Endothelial cell of umbilical vein (primary cell): Measurements from ENCODE around the gene SGCD. TPM values are rescaled to one million over a fixed set of nuclear protein-coding genes. Genes with fewer than 3 reads are reported as not detected.

Experiments
- BruUV-seq: library from RNA; stranded (reverse); fragments of 400-500 nt; replicated peaks from 2 replicates; lab custom pipeline; 2021; lab: Mats Ljungman, UMichigan
- CTCF ChIA-PET: fragments of 300-600, 350-600 bp; sonication (Branson Sonifier 250); formaldehyde crosslinking; loops from one replicate; lab custom pipeline; 2021; ENCODE audit warnings: antibody characterized with exemption, inconsistent platforms; lab: Charles Lee
- POLR2A ChIA-PET: fragments of 300-600, 350-600 bp; sonication (Branson Sonifier 250); formaldehyde crosslinking; loops from one replicate; lab custom pipeline; 2021; ENCODE audit warnings: antibody characterized with exemption, inconsistent platforms; lab: Charles Lee
- DNase-seq: peaks from one replicate; pipeline ENCODE4 v3.0.0-alpha.2; 2011; ENCODE audit warnings: low read depth, low spot score
- FAIRE-seq: peaks from 2 replicates; lab custom pipeline; 2011; peaks lifted over from hg19 to GRCh38; lab: Jason Lieb, UNC
- H2AFZ ChIP-seq: 2 replicates; pipeline ENCODE4 v1.6.0; 2012; ENCODE audit warnings: low read depth, low read length, control low read depth, inconsistent platforms
- H3K27ac ChIP-seq: 2 replicates; pipeline ENCODE4 v1.5.1; 2011; ENCODE audit warnings: low read depth, mild to moderate bottlenecking, control low read depth, low read length, moderate library complexity; ENCODE audit not compliant: insufficient read depth
- H3K27me3 ChIP-seq, 2 experiments: 2 replicates each; pipeline versions ENCODE4 v1.6.0 to v1.6.1; 2011; ENCODE audit warnings: low read length in 2 of 2, mixed read lengths in 1 of 2; ENCODE audit not compliant: control insufficient read depth in 2 of 2, insufficient read depth in 2 of 2
- H3K36me3 ChIP-seq, 2 experiments: 2 replicates in 1 of 2; 3 replicates in 1 of 2; pipeline ENCODE4 v1.5.1; 2011; ENCODE audit warnings: low read length in 2 of 2, mild to moderate bottlenecking in 1 of 2, moderate library complexity in 1 of 2; ENCODE audit not compliant: control insufficient read depth in 2 of 2, insufficient read depth in 2 of 2; ENCODE audit errors: extremely low read depth in 1 of 2
- H3K4me1 ChIP-seq: 3 replicates; pipeline ENCODE4 v1.5.1; 2011; ENCODE audit warnings: mild to moderate bottlenecking, low read length; ENCODE audit not compliant: control insufficient read depth, insufficient read depth; ENCODE audit errors: extremely low read depth
- H3K4me2 ChIP-seq: 2 replicates; pipeline ENCODE4 v1.6.1; 2011; ENCODE audit warnings: low read length, control low read depth, mixed read lengths; ENCODE audit not compliant: insufficient read depth
- H3K4me3 ChIP-seq, 3 experiments: fragments of 200-600 bp in 1 of 3; sonication (generic), shearing (Covaris generic) in 1 of 3; replicated peaks in 1 of 3; 2 replicates each; pipeline ENCODE4 v1.5.1; 2011 to 2016; ENCODE audit warnings: control low read depth in 3 of 3, low read length in 3 of 3, mild to moderate bottlenecking in 2 of 3, inconsistent platforms in 1 of 3, low read depth in 1 of 3, moderate library complexity in 1 of 3; ENCODE audit not compliant: insufficient read depth in 1 of 3
- H3K79me2 ChIP-seq: 2 replicates; pipeline ENCODE4 v1.6.0; 2012; ENCODE audit warnings: low read length, inconsistent platforms; ENCODE audit not compliant: control insufficient read depth, insufficient read depth
- H3K9ac ChIP-seq: replicated peaks from 2 replicates; pipeline ENCODE3; 2011; ENCODE audit warnings: low read length, control low read depth; ENCODE audit not compliant: insufficient read depth; ENCODE audit errors: extremely low read depth
- H3K9me1 ChIP-seq: replicated peaks from 3 replicates; pipeline ENCODE4 v1.6.0; 2011; ENCODE audit warnings: mild to moderate bottlenecking, low read length; ENCODE audit not compliant: control insufficient read depth, insufficient read depth; ENCODE audit errors: extremely low read depth
- H3K9me3 ChIP-seq: replicated peaks from 2 replicates; pipeline ENCODE4 v1.5.1; 2012; ENCODE audit warnings: low read length, inconsistent platforms; ENCODE audit not compliant: control insufficient read depth, insufficient read depth
- H4K20me1 ChIP-seq: replicated peaks from 2 replicates; pipeline ENCODE3; 2011; ENCODE audit warnings: mild to moderate bottlenecking, low read length; ENCODE audit not compliant: control insufficient read depth, insufficient read depth; ENCODE audit errors: extremely low read depth
- CTCF ChIP-seq, 2 donors: IDR thresholded peaks; 1 replicate in 1 of 2; 2 replicates in 1 of 2; pipeline ENCODE4 v1.5.1; 2011; ENCODE audit warnings: low read length in 2 of 2, mild to moderate bottlenecking in 2 of 2, moderate library complexity in 2 of 2, control low read depth in 1 of 2, inconsistent platforms in 1 of 2, low read depth in 1 of 2; ENCODE audit not compliant: insufficient read depth in 1 of 2; ENCODE audit errors: extremely low read depth in 1 of 2
- EZH2 ChIP-seq: IDR thresholded peaks from 2 replicates; pipeline ENCODE4 v1.6.1; 2012; ENCODE audit warnings: borderline replicate concordance, low read depth, mild to moderate bottlenecking, moderate library complexity, low read length, inconsistent platforms; ENCODE audit not compliant: severe bottlenecking
- FOS ChIP-seq: IDR thresholded peaks from 2 replicates; pipeline ENCODE4 v1.6.1; 2011; ENCODE audit warnings: mild to moderate bottlenecking, low read length, moderate library complexity, borderline replicate concordance; ENCODE audit not compliant: insufficient read depth
- GATA2 ChIP-seq: IDR thresholded peaks from 2 replicates; pipeline ENCODE4 v1.7.0; 2011; ENCODE audit warnings: low read depth, mild to moderate bottlenecking, moderate library complexity, mixed read lengths, low read length; ENCODE audit not compliant: insufficient read length, insufficient read depth
- JUN ChIP-seq: IDR thresholded peaks from 2 replicates; pipeline ENCODE4 v1.6.1; 2011; ENCODE audit warnings: borderline replicate concordance, low read depth; ENCODE audit not compliant: insufficient read length, insufficient read depth
- MAX ChIP-seq: IDR thresholded peaks from 2 replicates; pipeline ENCODE4 v1.6.1; 2011; ENCODE audit not compliant: insufficient read depth, insufficient read length
- MYC ChIP-seq: IDR thresholded peaks from one replicate; pipeline ENCODE4 v1.6.1; 2011; ENCODE audit warnings: mild to moderate bottlenecking, low read depth, low read length
- POLR2A ChIP-seq: IDR thresholded peaks from 2 replicates; pipeline ENCODE4 v1.6.1; 2012; ENCODE audit warnings: low read depth, mild to moderate bottlenecking, control low read depth, low read length
- POLR2AphosphoS5 ChIP-seq: IDR thresholded peaks from 2 replicates; pipeline ENCODE4 v1.6.1; 2012; ENCODE audit warnings: low read depth, mild to moderate bottlenecking, control low read depth, low read length, moderate library complexity; ENCODE audit not compliant: insufficient read depth
- dilution Hi-C: fragments of 300-500 bp; cut with MboI; formaldehyde crosslinking; loops from one replicate; pipeline ENCODE4 v1.15.0; 2019; ENCODE audit warnings: low sequenced_read_pairs; ENCODE audit not compliant: extremely low pct_ligation_motif_present
- intact Hi-C: fragments of 100-400 bp; cut with micrococcal nuclease; formaldehyde crosslinking; loops from one replicate; pipeline ENCODE4 v1.10.0; 2022
- polyA plus RNA-seq, 4 experiments: library from polyadenylated mRNA; depleted of rRNA in 3 of 4; stranded (reverse) in 3 of 4; unstranded in 1 of 4; fragments of >200 nt; gene quantifications; 2 replicates each; pipeline versions ENCODE4 v1.2.1 to v1.2.3, GENCODE V29; 2011 to 2012; ENCODE audit warnings: missing spikeins in 1 of 4
- total RNA-seq: library from RNA; stranded (reverse); gene quantifications from 2 replicates; pipeline ENCODE4 v1.2.3, GENCODE V29; 2021

Gene SGCD
- total and polyA plus RNA-seq, 2 donors (not counting 3 experiments of a cell fraction or from before 2014, with no cell fraction given) = not detected

- Histone ChIP-seq H2AFZ (no peak overlapping the region), H3K27ac (no peak overlapping the region), H3K4me3 (no peak overlapping the region), H3K9ac (no peak overlapping the region), H3K4me1 (no peaks in the 10 kb centered on the region), H3K9me3 (peaks cover 6% of the 10 kb centered on the region), H3K36me3 (no peaks in the 10 kb centered on the region), H3K27me3 (no peaks in the 10 kb centered on the region), H3K4me2 (no peak overlapping the region), H3K79me2 (no peaks in the 10 kb centered on the region), H3K9me1 (no peaks in the 10 kb centered on the region), H4K20me1 (no peaks in the 10 kb centered on the region)
- no TSS peak for BruUV-seq
- POLR2A ChIA-PET = no interaction called here
- FAIRE-seq (no peak), DNase-seq (no peak)
- intact Hi-C loops = no loop called here
- no peak for TF ChIP-seq GATA2
- no peak for TF ChIP-seq POLR2AphosphoS5
- CTCF ChIA-PET = no interaction called here
- dilution Hi-C loops = no loop called here
Measured at GRCh38 chr5:156435101-156435500, 108.1 kb downstream of the SGCD start.

GRCh38 chr5:156438076-156438475, 111.1 kb downstream of the SGCD start:
- H2AFZ ChIP-seq = no peak overlapping the region
- BruUV-seq = no TSS peak
- H3K79me2 ChIP-seq = no peaks in the 10 kb centered on the region
- CTCF ChIA-PET = no interaction called here
- POLR2A ChIA-PET = no interaction called here
- no peak overlapping the region for H3K9ac ChIP-seq
- intact Hi-C loops = no loop called here
- no peak overlapping the region for H3K4me2 ChIP-seq
- no peaks in the 10 kb centered on the region for H3K36me3 ChIP-seq
- dilution Hi-C loops = no loop called here
- H4K20me1 ChIP-seq = no peaks in the 10 kb centered on the region
- TF ChIP-seq JUN (no peak), GATA2 (no peak), MAX (no peak), POLR2A (no peak), MYC (no peak), FOS (no peak), POLR2AphosphoS5 (no peak), EZH2 (no peak), CTCF (IDR thresholded peaks at IDR 0.05; ENCODE audit: extremely low read depth in 1 of 2, insufficient read depth in 1 of 2, low read depth in 1 of 2, low read length in 2 of 2) (no peak)
- H3K4me3 ChIP-seq = no peak overlapping the region
- H3K9me1 ChIP-seq = no peaks in the 10 kb centered on the region
- no peak for DNase-seq
- no peaks in the 10 kb centered on the region for H3K27me3 ChIP-seq
- peaks cover 7% of the 10 kb centered on the region for H3K9me3 ChIP-seq
- H3K4me1 ChIP-seq = no peaks in the 10 kb centered on the region
- H3K27ac ChIP-seq = no peak overlapping the region
- no peak for FAIRE-seq
